Lower leg skin (tissue), 3 donors: ENCODE data around the gene GNAI2.

Source experiments
- CTCF ChIP-seq, 3 donors: fragments of 450-650 bp; IDR thresholded peaks; one replicate each; pipeline ENCODE4 v1.5.1; 2016; ENCODE audit warnings: antibody characterized with exemption in 3 of 3, mild to moderate bottlenecking in 3 of 3, moderate library complexity in 2 of 3
- POLR2A ChIP-seq, 2 donors: fragments of 450-650 bp; IDR thresholded peaks; one replicate each; pipeline ENCODE4 v1.6.1; 2016 to 2017; ENCODE audit warnings: antibody characterized with exemption in 2 of 2, mild to moderate bottlenecking in 1 of 2, moderate library complexity in 1 of 2

GRCh38 chr3:50222169-50222528, 13.9 kb upstream of the GNAI2 start:
- TF ChIP-seq POLR2A (IDR thresholded peaks at IDR 0.05) (no peak), CTCF (IDR thresholded peaks at IDR 0.05) (no peak)
